Gastrocnemius medialis (tissue), 4 donors: ENCODE results near the gene SPTBN5. TPM values are rescaled to one million over a fixed set of nuclear protein-coding genes. Genes with fewer than 3 reads are reported as not detected.

Source experiments
- ATAC-seq, 2 donors: fragments of 150-250 bp; one replicate each; pipeline ENCODE4 v1.9.1; 2016
- DNase-seq, 2 donors: peaks; one replicate each; pipeline ENCODE4 v3.0.0-alpha.2; 2019
- H3K27ac ChIP-seq, 4 donors: fragments of 200-600 bp; sonication (generic); 1 replicate in 1 of 4; 2 replicates in 3 of 4; pipeline ENCODE4 v1.5.1; 2016 to 2018; ENCODE audit warnings: mild to moderate bottlenecking in 2 of 4, moderate library complexity in 1 of 4
- H3K27me3 ChIP-seq, 3 donors: fragments of 200-600 bp; sonication (generic) in 2 of 3; 1 replicate in 1 of 3; 2 replicates in 2 of 3; pipeline versions ENCODE4 v1.5.1 to v1.6.0; 2016 to 2019; ENCODE audit warnings: mild to moderate bottlenecking in 1 of 3, moderate library complexity in 1 of 3
- H3K36me3 ChIP-seq, 2 donors: fragments of 200-600 bp; sonication (generic) in 1 of 2; one replicate each; pipeline ENCODE4 v1.5.1; 2017 to 2018
- H3K4me1 ChIP-seq, 2 donors: fragments of 200-600 bp; sonication (generic) in 1 of 2; one replicate each; pipeline ENCODE4 v1.5.1; 2016 to 2017; ENCODE audit warnings: mild to moderate bottlenecking in 2 of 2
- H3K4me3 ChIP-seq, 4 donors: fragments of 200-600 bp; sonication (generic) in 3 of 4; 1 replicate in 1 of 4; 2 replicates in 3 of 4; pipeline ENCODE4 v1.5.1; 2016 to 2019; ENCODE audit warnings: mild to moderate bottlenecking in 2 of 4
- H3K9me3 ChIP-seq, 3 donors: fragments of 200-600 bp; sonication (generic) in 2 of 3; 1 replicate in 1 of 3; 2 replicates in 2 of 3; pipeline ENCODE4 v1.5.1; 2016 to 2019
- POLR2A ChIP-seq, 2 donors: fragments of 450-650 bp; IDR thresholded peaks; one replicate each; pipeline ENCODE4 v1.6.1; 2017; ENCODE audit warnings: antibody characterized with exemption in 2 of 2, mild to moderate bottlenecking in 2 of 2, moderate library complexity in 2 of 2
- in situ Hi-C, 4 donors: fragments of 200-750 bp; cut with MboI; loops; one replicate each; pipeline versions ENCODE4 v1.15.0 to v1.8.0; 2017; ENCODE audit warnings: low sequenced_read_pairs in 4 of 4
- intact Hi-C: fragments of 100-400 bp; cut with DNase I; formaldehyde crosslinking; loops from one replicate; pipeline ENCODE4 v1.15.1; 2023; ENCODE audit warnings: low total_unique reads
- total RNA-seq, 4 donors: library from RNA; depleted of rRNA; stranded (reverse); fragments of >200 nt; gene quantifications; one replicate each; pipeline versions ENCODE4 v1.1.0 to v1.2.3, GENCODE V29; 2016
- TF ChIP-seq, protein P1 (sequence below), 5 experiments: fragments of 450-650 bp in 3 of 5; fragments of 200-600 bp in 2 of 5; sonication (generic) in 2 of 5; IDR thresholded peaks in 4 of 5; conservative IDR thresholded peaks in 1 of 5; 1 replicate in 4 of 5; 2 replicates in 1 of 5; pipeline ENCODE4 v1.5.1; 2016 to 2019; ENCODE audit warnings: antibody characterized with exemption in 5 of 5, mild to moderate bottlenecking in 3 of 5, moderate library complexity in 3 of 5

The SPTBN5 gene
- total RNA-seq, 4 donors from 2014 or later = 0.03 to 0.05 (median 0.04) TPM; not detected in 1

DNA sequence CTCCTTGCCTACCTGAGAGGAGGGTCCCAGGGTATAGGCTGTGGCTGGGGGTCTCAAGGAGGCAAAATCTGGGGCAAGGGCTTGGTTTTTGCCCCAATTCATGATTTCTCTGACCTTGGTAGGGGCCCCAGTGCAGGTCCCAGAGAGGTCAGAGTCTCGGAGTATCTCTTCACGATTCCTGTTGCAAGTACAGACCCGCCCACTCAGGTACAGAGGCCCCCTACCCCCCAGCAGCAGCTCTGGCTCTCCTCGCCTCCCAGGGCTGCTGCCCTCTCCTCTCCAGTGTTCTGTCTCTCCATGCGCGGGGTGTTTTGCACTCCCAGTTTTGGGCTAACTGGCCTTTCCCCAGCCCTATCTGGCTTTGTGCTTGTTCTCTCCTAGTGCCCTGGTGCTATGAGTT lies 71.4 kb downstream of the SPTBN5 start:
- ATAC-seq = no peak
- Histone ChIP-seq H3K4me1 (peaks cover 3 to 4% of the 10 kb centered on the region in 2 donors), H3K27ac (no peak overlapping the region), H3K36me3 (peaks cover 0 to 71% of the 10 kb centered on the region in 2 donors), H3K27me3 (no peaks in the 10 kb centered on the region), H3K9me3 (no peaks in the 10 kb centered on the region), H3K4me3 (no peak overlapping the region)
- no peak for DNase-seq
- TF ChIP-seq, protein P1, sequence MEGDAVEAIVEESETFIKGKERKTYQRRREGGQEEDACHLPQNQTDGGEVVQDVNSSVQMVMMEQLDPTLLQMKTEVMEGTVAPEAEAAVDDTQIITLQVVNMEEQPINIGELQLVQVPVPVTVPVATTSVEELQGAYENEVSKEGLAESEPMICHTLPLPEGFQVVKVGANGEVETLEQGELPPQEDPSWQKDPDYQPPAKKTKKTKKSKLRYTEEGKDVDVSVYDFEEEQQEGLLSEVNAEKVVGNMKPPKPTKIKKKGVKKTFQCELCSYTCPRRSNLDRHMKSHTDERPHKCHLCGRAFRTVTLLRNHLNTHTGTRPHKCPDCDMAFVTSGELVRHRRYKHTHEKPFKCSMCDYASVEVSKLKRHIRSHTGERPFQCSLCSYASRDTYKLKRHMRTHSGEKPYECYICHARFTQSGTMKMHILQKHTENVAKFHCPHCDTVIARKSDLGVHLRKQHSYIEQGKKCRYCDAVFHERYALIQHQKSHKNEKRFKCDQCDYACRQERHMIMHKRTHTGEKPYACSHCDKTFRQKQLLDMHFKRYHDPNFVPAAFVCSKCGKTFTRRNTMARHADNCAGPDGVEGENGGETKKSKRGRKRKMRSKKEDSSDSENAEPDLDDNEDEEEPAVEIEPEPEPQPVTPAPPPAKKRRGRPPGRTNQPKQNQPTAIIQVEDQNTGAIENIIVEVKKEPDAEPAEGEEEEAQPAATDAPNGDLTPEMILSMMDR (IDR thresholded peaks at IDR 0.05 in 4 of 5, conservative IDR thresholded peaks at IDR 0.05 in 1 of 5) = no peak
- no peak for TF ChIP-seq POLR2A (IDR thresholded peaks at IDR 0.05)
- in situ Hi-C loops = loop anchor here in 1 of 4 donors (25.0 kb wide), 1 partner anchor 210 kb away; no protein-coding TSS in a partner anchor
- intact Hi-C loops = no loop called here

- Histone ChIP-seq H3K9me3 (no peaks in the 10 kb centered on the region), H3K36me3 (peaks cover 0 to 77% of the 10 kb centered on the region in 2 donors), H3K27me3 (no peaks in the 10 kb centered on the region), H3K27ac (no peak overlapping the region), H3K4me3 (no peak overlapping the region), H3K4me1 (no peaks in the 10 kb centered on the region)
- DNase-seq (no peak), ATAC-seq (no peak)
- in situ Hi-C loops = loop anchor here in 1 of 4 donors (25.0 kb wide), 1 partner anchor 210 kb away; no protein-coding TSS in a partner anchor
- TF ChIP-seq, protein P1 (IDR thresholded peaks at IDR 0.05 in 4 of 5, conservative IDR thresholded peaks at IDR 0.05 in 1 of 5) = no peak
- TF ChIP-seq POLR2A (IDR thresholded peaks at IDR 0.05) = no peak
- intact Hi-C loops = no loop called here
These were observed 72.0 kb downstream of the SPTBN5 start for GRCh38 chr15:41821831-41822230.

DNA sequence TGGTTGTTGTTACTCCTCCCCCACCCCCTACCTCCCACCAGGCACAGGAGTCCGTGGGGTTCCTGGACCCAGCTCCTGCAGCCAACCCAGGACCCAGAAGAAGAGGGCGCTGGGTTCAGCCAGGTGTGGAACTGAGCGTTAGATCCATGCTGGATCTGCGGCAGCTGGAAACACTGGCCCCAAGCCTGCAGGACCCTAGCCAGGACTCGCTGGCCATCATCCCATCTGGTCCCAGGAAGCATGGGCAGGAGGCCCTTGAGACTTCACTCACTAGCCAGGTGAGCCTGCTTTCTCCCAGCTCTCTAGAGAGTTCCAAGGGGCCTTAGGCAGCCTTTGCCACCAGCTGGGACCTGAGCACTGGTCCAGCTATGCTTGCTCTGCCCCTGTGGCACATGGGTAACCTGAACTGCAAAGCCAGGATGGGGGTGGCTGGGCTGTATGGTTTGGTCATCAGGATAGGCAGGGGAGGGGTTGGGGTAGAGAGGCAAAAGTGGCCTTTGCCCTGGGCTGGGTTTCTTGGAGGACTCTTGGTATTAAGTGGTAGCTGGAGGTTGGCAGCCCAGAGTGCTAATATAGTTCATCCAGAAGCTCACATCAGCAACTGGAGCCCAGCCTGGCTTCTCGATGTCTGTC lies 72.9 kb downstream of the SPTBN5 start:
- H3K4me3 ChIP-seq = no peak overlapping the region
- ATAC-seq (no peak), DNase-seq (no peak)
- no peak for TF ChIP-seq POLR2A (IDR thresholded peaks at IDR 0.05)
- TF ChIP-seq, protein P1 (IDR thresholded peaks at IDR 0.05 in 4 of 5, conservative IDR thresholded peaks at IDR 0.05 in 1 of 5) = no peak
- H3K9me3 ChIP-seq = no peaks in the 10 kb centered on the region
- no peaks in the 10 kb centered on the region for H3K27me3 ChIP-seq
- no peaks in the 10 kb centered on the region for H3K4me1 ChIP-seq
- intact Hi-C loops (no loop called here), in situ Hi-C loops (loop anchor here in 1 of 4 donors (25.0 kb wide), 1 partner anchor 209 kb away; no protein-coding TSS in a partner anchor)
- no peak overlapping the region for H3K27ac ChIP-seq
- H3K36me3 ChIP-seq = peaks cover 0 to 78% of the 10 kb centered on the region in 2 donors

GRCh38 chr15:41819455-41820050 lies 74.3 kb downstream of the SPTBN5 start:
- Histone ChIP-seq H3K27me3 (no peaks in the 10 kb centered on the region), H3K9me3 (no peaks in the 10 kb centered on the region), H3K4me1 (no peaks in the 10 kb centered on the region), H3K36me3 (peaks cover 0 to 68% of the 10 kb centered on the region in 2 donors), H3K27ac (no peak overlapping the region), H3K4me3 (no peak overlapping the region)
- in situ Hi-C loops (loop anchor here in 2 of 4 donors (10.0 to 25.0 kb wide), 2 partner anchors 207 to 215 kb away; no protein-coding TSS in a partner anchor), intact Hi-C loops (no loop called here)
- TF ChIP-seq, protein P1 (IDR thresholded peaks at IDR 0.05 in 4 of 5, conservative IDR thresholded peaks at IDR 0.05 in 1 of 5) = no peak
- TF ChIP-seq POLR2A (IDR thresholded peaks at IDR 0.05) = no peak
- ATAC-seq (no peak), DNase-seq (no peak)
